HepG2 (cell line): Measurements from ENCODE around the gene PROS1. TPM values are rescaled to one million over a fixed set of nuclear protein-coding genes. Genes with fewer than 3 reads are reported as not detected.

ENCODE experiments used
- polyA plus RNA-seq, 8 experiments: library from polyadenylated mRNA; depleted of rRNA in 3 of 8; stranded (reverse) in 7 of 8; unstranded in 1 of 8; fragments of >200 nt; fragmentation: Illumina TruSeq in 4 of 8; extraction: Trizol in 4 of 8; gene quantifications; 2 replicates each; pipeline versions ENCODE4 v1.2.1 to v1.2.3, GENCODE V29; 2011 to 2016; ENCODE audit warnings: low read depth in 4 of 8, missing spikeins in 1 of 8, mixed read lengths in 1 of 8; ENCODE audit not compliant: insufficient read depth in 1 of 8
- small RNA-seq, 3 experiments: library from RNA; depleted of rRNA; stranded (forward); fragments of <200 nt; gene quantifications; one replicate each; pipeline ENCODE3, GENCODE V24; 2012; ENCODE audit warnings: low read depth in 2 of 3, low replicate concordance in 1 of 3; ENCODE audit not compliant: insufficient read length in 3 of 3, insufficient read depth in 2 of 3
- total RNA-seq, 5 experiments: library from RNA; depleted of rRNA; stranded (reverse); fragments of >200 nt; fragmentation: Illumina TruSeq; extraction: Trizol; gene quantifications; 2 replicates each; pipeline ENCODE4 v1.2.3, GENCODE V29; 2016; ENCODE audit warnings: low read depth in 1 of 5

Gene PROS1
- total and polyA plus RNA-seq, 2 of the 13 experiments (the other 11 are each of a cell fraction or from before 2014, with no cell fraction given): 63.8 to 76.8 TPM

Small RNAs within 50 kb of the gene (small RNA-seq; reads per million reads assigned to genes)
- 0 reads per million in 3 experiments for gene RF00019
- gene RNU6-488P: 0 reads per million in 3 experiments
- 0 reads per million in 3 experiments for gene RNU6-511P

Other genes starting within 250 kb of the PROS1 start
- gene ARL13B, start 6.3 kb upstream of the PROS1 start, total RNA-seq (2016; rRNA removed; fragmentation: Illumina TruSeq; extraction: Trizol): 9.6 and 12.7 TPM in 2 replicates
- 1.6 and 2.2 TPM in 2 replicates for gene ARL13B, start 6.3 kb upstream of the PROS1 start, polyA plus RNA-seq (2011; rRNA removed)
- not detected in 2 replicates for gene STX19, start 54.7 kb upstream of the PROS1 start, total RNA-seq (2016; rRNA removed; fragmentation: Illumina TruSeq; extraction: Trizol)
- not detected in 2 replicates for gene STX19, start 54.7 kb upstream of the PROS1 start, polyA plus RNA-seq (2011; rRNA removed)
- gene DHFR2, start 89.0 kb upstream of the PROS1 start, total RNA-seq (2016; rRNA removed; fragmentation: Illumina TruSeq; extraction: Trizol): 3.1 and 4.6 TPM in 2 replicates
- 1.4 and 1.8 TPM in 2 replicates for gene DHFR2, start 89.0 kb upstream of the PROS1 start, polyA plus RNA-seq (2011; rRNA removed)
- gene NSUN3, start 89.2 kb upstream of the PROS1 start, total RNA-seq (2016; rRNA removed; fragmentation: Illumina TruSeq; extraction: Trizol): 10.6 and 12.4 TPM in 2 replicates
- gene NSUN3, start 89.2 kb upstream of the PROS1 start, polyA plus RNA-seq (2011; rRNA removed): 3.2 and 3.6 TPM in 2 replicates